ENCODE measurements around the gene SELP.

Gene SELP

GRCh38 chr1:169585181-169585580 lies 44.7 kb downstream of the SELP start:
- in situ Hi-C loops (cut with MboI; ENCODE audit: low pct_unique_long_range_greater_than_20kb, low sequenced_read_pairs) = no loop called here
- DNase-seq = no peak

- DNase-seq = no peak
- in situ Hi-C loops (cut with MboI; ENCODE audit: low pct_unique_long_range_greater_than_20kb, low sequenced_read_pairs) = no loop called here
These were observed 45.3 kb downstream of the SELP start for GRCh38 chr1:169584483-169585144.

DNA sequence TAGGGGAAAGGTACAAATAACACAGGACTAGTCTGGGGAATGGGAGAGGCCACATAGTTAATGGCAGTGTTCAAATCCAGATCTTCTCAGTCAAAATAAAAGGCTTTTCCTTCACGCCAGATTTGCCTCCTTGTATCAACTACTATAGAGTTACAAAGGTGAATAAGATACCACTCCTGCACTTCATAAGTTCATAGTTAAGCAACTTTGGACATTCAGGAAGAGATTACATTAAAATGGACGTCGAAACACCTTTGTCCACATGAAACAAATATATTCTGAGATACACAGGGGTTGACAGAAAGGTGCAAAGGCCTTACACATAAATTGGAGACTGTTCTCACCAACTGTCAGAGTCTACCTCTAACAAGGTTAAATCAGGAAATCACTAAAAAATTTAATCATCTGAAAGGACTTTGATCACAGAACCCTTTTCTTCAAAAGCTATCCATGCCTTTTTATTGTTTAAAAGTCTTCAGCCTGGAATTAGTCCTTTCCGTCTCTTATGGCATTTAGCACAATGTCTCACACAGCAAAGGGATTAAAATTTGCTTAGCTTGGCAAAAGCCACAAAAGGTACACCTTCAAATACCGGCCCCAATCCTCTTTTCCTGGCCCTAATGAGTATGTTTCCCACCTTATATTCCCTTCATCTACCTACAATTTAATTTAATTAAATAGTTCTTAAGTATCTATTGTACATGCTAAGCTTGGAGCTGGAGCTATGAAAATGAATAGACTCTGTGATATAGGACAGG lies 51.8 kb downstream of the SELP start:
- in situ Hi-C loops (cut with MboI; ENCODE audit: low pct_unique_long_range_greater_than_20kb, low sequenced_read_pairs) = no loop called here

DNA sequence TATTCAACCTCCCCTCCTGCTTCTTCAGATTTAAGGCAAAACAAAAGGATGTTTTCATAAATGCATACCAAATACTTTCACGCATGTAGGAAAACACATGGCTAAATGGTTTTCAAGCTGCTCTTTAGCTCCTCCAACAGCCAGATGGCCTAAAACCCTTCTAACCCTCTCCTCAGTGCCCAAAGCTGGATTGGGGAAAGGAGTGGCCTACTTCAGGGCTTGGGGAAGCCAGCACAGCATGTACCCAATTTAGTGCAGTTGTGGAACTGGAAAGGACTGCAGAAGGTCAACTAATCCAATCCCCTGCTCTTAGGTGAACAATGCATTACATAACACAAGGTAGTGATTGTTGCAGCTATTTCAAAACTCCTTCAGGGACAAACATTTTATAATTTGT lies 53.0 kb downstream of the SELP start:
- in situ Hi-C loops (cut with MboI; ENCODE audit: low pct_unique_long_range_greater_than_20kb, low sequenced_read_pairs) = no loop called here
- DNase-seq = no peak

More for the DNA sequence above, 51.8 kb downstream of the SELP start:
- DNase-seq = no peak

DNA sequence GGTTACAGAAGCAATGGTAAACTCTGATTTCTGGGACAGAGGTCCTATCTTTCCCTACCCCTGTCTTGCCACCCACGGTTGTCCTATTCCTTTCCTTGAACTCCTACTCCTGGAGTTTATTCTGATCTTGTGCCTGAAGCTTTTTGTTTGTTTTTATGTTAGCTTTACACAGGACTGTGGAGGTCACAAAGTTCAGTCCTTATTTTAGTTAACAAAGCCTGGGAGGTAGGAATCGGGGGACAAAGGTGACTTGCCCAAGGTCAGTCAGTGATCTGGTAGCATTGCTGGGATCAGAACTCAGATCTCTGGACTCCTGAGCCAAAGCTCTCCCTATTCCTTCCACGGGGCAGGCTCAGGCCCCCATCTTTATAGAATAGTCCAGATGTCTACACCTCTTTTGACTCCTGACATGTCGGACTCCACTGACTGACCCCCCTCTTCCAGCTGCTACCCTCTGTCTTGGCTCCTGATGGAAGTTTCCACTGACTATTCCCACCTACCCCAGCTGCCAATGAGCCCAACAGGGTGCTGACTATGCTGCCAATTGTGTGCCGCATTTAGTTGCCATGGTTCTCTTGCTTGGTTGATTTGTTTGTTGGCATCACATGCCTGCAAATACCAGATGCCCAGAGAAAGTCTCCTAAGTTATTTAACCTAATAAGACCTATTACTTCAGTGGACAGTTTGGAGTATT lies 53.5 kb downstream of the SELP start:
- DNase-seq = no peak
- in situ Hi-C loops (cut with MboI; ENCODE audit: low pct_unique_long_range_greater_than_20kb, low sequenced_read_pairs) = no loop called here

DNA sequence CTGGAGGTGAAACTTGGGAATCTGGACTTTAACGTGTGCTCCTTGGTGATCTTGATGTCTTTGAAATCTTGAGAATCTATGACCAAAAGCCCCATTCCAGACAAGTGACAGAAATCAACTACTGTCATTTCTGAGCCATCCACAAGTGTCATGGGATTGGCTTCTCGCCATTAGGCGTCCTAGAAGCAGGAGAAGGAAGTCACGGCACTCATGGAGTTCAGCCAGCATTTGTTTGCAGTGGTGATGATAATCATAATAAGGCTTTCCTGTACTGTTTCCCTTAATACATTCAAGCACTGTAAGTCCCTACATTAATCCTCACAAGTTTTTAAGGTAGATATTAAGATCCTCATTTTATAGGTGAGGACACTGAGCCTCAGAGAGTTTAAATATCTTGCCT lies 55.6 kb downstream of the SELP start:
- in situ Hi-C loops (cut with MboI; ENCODE audit: low pct_unique_long_range_greater_than_20kb, low sequenced_read_pairs) = no loop called here
- no peak for DNase-seq

- in situ Hi-C loops (cut with MboI; ENCODE audit: low pct_unique_long_range_greater_than_20kb, low sequenced_read_pairs) = no loop called here
- DNase-seq = no peak
These were observed 57.7 kb downstream of the SELP start for GRCh38 chr1:169572187-169572586.

GRCh38 chr1:169571450-169571849 lies 58.5 kb downstream of the SELP start:
- DNase-seq = no peak
- in situ Hi-C loops (cut with MboI; ENCODE audit: low pct_unique_long_range_greater_than_20kb, low sequenced_read_pairs) = no loop called here

DNA sequence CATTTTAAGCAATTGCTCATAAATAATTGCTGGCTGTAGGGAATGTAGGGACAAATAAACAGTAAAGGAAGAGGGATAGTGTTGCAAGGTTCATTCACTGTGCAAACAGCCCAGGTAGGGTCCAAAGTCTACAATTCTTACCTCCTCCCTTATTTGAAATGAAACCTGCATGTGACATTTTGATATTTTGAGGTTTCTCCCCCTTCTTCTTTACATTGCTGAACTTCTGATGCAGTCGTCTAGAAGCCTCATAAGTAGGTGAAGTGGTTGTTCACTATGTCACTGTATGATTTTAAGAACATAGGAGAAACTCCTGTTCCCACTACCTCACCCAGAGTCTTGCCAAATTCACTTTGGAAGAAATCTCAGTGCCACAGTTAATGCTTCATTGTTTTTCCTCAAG lies 59.8 kb downstream of the SELP start:
- DNase-seq = no peak

GRCh38 chr1:169568497-169568896 lies 61.4 kb downstream of the SELP start:
- DNase-seq = no peak
- in situ Hi-C loops (cut with MboI; ENCODE audit: low pct_unique_long_range_greater_than_20kb, low sequenced_read_pairs) = no loop called here

More for the DNA sequence above, 59.8 kb downstream of the SELP start:
- in situ Hi-C loops (cut with MboI; ENCODE audit: low pct_unique_long_range_greater_than_20kb, low sequenced_read_pairs) = no loop called here

DNA sequence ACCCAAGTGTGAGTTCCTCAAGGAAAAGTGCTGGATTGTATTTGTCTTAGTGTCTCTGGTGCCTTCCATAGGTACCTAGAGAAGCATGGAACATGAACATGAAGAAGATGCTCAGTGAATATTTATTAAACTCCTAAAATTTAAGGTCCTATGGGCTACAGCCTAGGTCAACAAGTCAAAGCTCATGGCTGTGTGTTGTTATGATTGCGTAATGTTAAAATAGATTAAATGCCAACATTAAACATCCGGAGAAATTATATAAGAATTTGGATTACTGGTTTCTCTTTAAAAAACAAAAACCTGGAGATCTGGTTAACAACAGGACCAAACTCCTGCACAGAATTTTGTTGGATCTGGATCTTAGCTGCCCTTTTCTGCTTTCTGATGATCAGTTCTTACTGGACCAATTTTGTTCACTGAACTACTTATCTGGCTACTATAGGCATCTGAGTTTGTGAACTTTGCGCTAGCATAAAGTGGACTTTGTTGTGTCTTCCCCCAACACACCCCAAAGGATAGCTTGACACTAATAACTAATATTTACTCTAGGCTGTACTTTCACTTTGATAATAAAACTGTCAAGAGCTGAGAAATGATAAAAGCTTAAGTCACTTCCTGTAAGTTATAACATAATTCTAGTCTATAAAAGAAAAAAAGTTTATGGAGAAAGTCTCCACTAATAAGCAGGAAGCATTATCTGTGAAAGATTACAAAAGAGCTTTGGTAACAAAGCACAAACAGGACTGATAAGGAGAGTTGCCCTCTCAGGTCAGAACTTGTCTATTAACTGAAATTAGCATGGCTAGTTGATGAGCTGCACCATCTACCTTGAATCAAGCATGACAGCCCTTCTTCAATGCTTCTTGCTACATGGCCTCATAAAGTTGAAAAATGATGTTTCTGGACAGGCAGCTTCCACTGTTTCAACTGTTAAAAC lies 64.3 kb downstream of the SELP start:
- in situ Hi-C loops (cut with MboI; ENCODE audit: low pct_unique_long_range_greater_than_20kb, low sequenced_read_pairs) = no loop called here
- no peak for DNase-seq

DNA sequence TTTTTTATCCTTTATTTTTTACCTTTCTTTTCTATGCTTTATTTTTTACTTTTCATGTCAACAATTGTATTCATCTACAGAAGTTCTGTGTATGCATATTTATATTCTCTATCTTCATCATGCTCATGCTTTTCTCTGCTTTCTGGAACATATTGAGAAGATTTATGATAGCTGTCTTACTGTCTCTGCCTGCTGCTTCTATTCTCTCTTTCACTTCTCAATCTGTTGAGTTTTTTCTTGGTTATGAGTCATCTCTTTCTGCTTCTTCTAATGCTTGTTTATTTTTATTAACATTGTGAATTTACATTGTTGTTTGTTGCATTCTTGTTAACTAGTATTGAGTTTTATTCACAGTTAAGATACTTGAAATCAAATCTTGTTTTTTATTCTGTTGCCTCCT lies 66.3 kb downstream of the SELP start:
- in situ Hi-C loops (cut with MboI; ENCODE audit: low pct_unique_long_range_greater_than_20kb, low sequenced_read_pairs) = no loop called here
- DNase-seq = no peak

DNA sequence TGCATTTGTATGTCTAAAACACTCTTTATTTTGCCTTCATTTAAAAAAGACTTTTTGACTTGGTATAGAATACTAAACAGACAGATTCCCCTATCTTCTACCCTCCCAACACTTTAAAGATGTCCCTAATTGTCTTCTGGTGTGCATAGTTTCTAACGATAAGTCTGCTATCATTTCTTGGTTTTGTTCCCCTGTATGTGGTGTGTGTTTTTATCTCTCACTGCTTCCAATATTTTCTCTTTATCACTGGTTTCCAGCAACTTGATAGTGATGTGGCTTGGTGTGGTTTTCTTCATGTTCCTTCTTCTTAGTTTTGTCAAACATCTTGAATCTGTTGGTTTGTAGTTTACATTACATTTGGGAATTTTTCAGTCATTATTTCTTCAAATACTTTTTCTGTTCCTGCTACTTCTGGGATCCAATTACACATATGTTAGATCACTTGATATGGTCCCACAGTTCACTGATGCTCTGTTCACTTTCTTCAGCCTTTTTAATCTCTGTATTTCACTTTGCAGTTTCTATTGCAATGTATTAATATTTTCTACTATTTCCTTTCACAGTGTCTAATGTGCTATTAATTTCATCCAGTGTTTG lies 66.8 kb downstream of the SELP start:
- DNase-seq = no peak
- in situ Hi-C loops (cut with MboI; ENCODE audit: low pct_unique_long_range_greater_than_20kb, low sequenced_read_pairs) = no loop called here

DNA sequence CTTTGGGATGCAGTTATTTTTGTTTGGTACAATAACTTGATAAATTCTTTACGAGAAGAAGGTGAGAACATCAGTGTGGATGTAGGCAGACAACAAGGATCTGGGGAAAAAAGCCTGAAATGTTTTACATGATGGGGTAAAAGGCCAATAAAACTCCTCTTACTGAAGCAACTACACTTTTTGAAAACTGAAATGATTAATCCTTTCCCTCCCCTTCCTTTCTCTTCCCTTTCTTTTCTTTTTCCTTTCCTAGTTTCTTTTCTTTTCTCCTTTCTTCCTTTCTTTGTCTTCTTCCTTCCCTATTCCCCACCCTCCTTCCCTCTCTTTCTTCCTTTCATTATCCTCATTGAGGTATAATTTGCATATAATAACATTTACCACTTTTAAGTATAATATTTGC lies 68.2 kb downstream of the SELP start:
- DNase-seq = no peak
- in situ Hi-C loops (cut with MboI; ENCODE audit: low pct_unique_long_range_greater_than_20kb, low sequenced_read_pairs) = no loop called here

- no peak for DNase-seq
- in situ Hi-C loops (cut with MboI; ENCODE audit: low pct_unique_long_range_greater_than_20kb, low sequenced_read_pairs) = no loop called here
These were observed 72.8 kb downstream of the SELP start for GRCh38 chr1:169557131-169557530.

GRCh38 chr1:169550294-169550693 lies 79.6 kb downstream of the SELP start:
- in situ Hi-C loops (cut with MboI; ENCODE audit: low pct_unique_long_range_greater_than_20kb, low sequenced_read_pairs) = no loop called here
- peak; percentile 57 for DNase-seq

- in situ Hi-C loops (cut with MboI; ENCODE audit: low pct_unique_long_range_greater_than_20kb, low sequenced_read_pairs) = no loop called here
- DNase-seq = no peak
These were observed 81.6 kb downstream of the SELP start for GRCh38 chr1:169548282-169548681.

DNA sequence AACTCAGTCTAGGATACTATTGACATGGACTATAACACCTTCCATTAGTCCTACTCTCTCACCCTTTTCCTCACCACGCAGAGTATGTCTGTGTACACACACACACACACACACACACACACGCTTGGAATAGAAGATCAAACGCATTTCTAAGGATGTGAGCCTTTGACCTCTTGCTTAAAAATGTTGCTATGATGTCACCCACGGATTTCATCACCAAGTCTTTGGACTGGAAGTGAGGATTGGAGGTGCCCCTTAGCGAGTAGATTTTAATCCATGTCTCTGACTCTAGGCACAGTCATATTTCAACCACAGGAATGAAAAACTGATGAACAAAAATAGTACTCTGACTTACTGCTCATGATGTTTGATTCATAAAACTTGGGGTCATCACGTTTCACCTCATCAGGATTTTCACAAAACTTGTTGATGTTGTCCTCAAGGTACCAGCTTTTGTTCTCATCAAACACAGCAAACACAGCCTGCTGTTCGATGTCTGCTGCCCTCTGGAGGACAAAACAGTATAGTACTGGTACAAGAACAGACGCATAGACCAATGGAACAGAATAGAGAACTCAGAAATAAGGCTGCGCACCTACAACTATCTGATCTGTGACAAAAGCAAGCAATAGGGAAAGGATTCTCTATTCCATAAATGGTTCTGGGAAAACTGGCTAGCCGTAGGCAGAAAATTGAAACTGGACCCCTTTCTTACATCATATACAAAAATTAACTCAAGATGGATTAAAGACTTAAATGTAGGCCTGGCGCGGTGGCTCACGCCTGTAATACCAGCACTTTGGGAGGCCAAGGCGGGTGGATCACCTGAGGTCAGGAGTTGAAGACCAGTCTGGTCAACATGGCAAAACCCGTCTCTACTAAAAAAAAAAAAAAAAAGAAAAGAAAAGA lies 83.6 kb downstream of the SELP start:
- in situ Hi-C loops (cut with MboI; ENCODE audit: low pct_unique_long_range_greater_than_20kb, low sequenced_read_pairs) = no loop called here
- DNase-seq = peak; percentile 70
